NB4 (cell line): Measurements from ENCODE around the gene CPVL.

Source experiments
- CTCF ChIP-seq: IDR thresholded peaks from one replicate; pipeline ENCODE4 v1.5.1; 2012; ENCODE audit warnings: low read depth, low read length
- MYC ChIP-seq: IDR thresholded peaks from 2 replicates; pipeline ENCODE4 v1.6.1; 2011; ENCODE audit warnings: low read depth, low read length
- POLR2A ChIP-seq: IDR thresholded peaks from 2 replicates; pipeline ENCODE4 v1.6.1; 2011; ENCODE audit warnings: mild to moderate bottlenecking; ENCODE audit not compliant: insufficient read length; ENCODE audit errors: extremely low read depth

- TF ChIP-seq POLR2A (no peak), CTCF (no peak), MYC (no peak)
These were observed 7.1 kb downstream of the CPVL start for GRCh38 chr7:29139191-29139590.
